Measurements from ENCODE around the gene CROCC2.

Gene CROCC2

GRCh38 chr2:240954436-240955305 lies 48.5 kb downstream of the CROCC2 start:
- Histone ChIP-seq H3K36me3 (ENCODE audit: control insufficient read depth, insufficient read depth, low read length) (no peaks in the 10 kb centered on the region), H3K27me3 (replicated peaks; ENCODE audit: control insufficient read depth, insufficient read depth, low read length, poor library complexity, severe bottlenecking) (peaks cover 6% of the 10 kb centered on the region), H3K4me1 (ENCODE audit: control insufficient read depth, insufficient read depth, low read length, poor library complexity, severe bottlenecking) (no peaks in the 10 kb centered on the region), H3K4me3 (ENCODE audit: insufficient read depth, low read depth, low read length, poor library complexity, severe bottlenecking) (no peak overlapping the region), H3K9me3 (ENCODE audit: control insufficient read depth, low read length) (no peaks in the 10 kb centered on the region), H3K27ac (ENCODE audit: insufficient read depth, low read length, poor library complexity, severe bottlenecking) (no peak overlapping the region)
- DNase-seq = no peak

GRCh38 chr2:240955306-240956170 lies 49.4 kb downstream of the CROCC2 start:
- H3K9me3 ChIP-seq (ENCODE audit: control insufficient read depth, low read length) = no peaks in the 10 kb centered on the region
- no peak for DNase-seq
- peaks cover 6% of the 10 kb centered on the region for H3K27me3 ChIP-seq (replicated peaks; ENCODE audit: control insufficient read depth, insufficient read depth, low read length, poor library complexity, severe bottlenecking)
- H3K36me3 ChIP-seq (ENCODE audit: control insufficient read depth, insufficient read depth, low read length) = no peaks in the 10 kb centered on the region
- H3K4me1 ChIP-seq (ENCODE audit: control insufficient read depth, insufficient read depth, low read length, poor library complexity, severe bottlenecking) = no peaks in the 10 kb centered on the region
- H3K4me3 ChIP-seq (ENCODE audit: insufficient read depth, low read depth, low read length, poor library complexity, severe bottlenecking) = no peak overlapping the region
- H3K27ac ChIP-seq (ENCODE audit: insufficient read depth, low read length, poor library complexity, severe bottlenecking) = no peak overlapping the region

GRCh38 chr2:240956171-240956934 lies 50.2 kb downstream of the CROCC2 start:
- no peak for DNase-seq
- H3K9me3 ChIP-seq (ENCODE audit: control insufficient read depth, low read length) = no peaks in the 10 kb centered on the region
- H3K4me1 ChIP-seq (ENCODE audit: control insufficient read depth, insufficient read depth, low read length, poor library complexity, severe bottlenecking) = no peaks in the 10 kb centered on the region
- no peak overlapping the region for H3K4me3 ChIP-seq (ENCODE audit: insufficient read depth, low read depth, low read length, poor library complexity, severe bottlenecking)
- no peak overlapping the region for H3K27ac ChIP-seq (ENCODE audit: insufficient read depth, low read length, poor library complexity, severe bottlenecking)
- H3K27me3 ChIP-seq (replicated peaks; ENCODE audit: control insufficient read depth, insufficient read depth, low read length, poor library complexity, severe bottlenecking) = peaks cover 6% of the 10 kb centered on the region
- no peaks in the 10 kb centered on the region for H3K36me3 ChIP-seq (ENCODE audit: control insufficient read depth, insufficient read depth, low read length)

- no peak for DNase-seq
- Histone ChIP-seq H3K27ac (ENCODE audit: insufficient read depth, low read length, poor library complexity, severe bottlenecking) (no peak overlapping the region), H3K4me3 (ENCODE audit: insufficient read depth, low read depth, low read length, poor library complexity, severe bottlenecking) (no peak overlapping the region), H3K36me3 (ENCODE audit: control insufficient read depth, insufficient read depth, low read length) (no peaks in the 10 kb centered on the region), H3K4me1 (ENCODE audit: control insufficient read depth, insufficient read depth, low read length, poor library complexity, severe bottlenecking) (no peaks in the 10 kb centered on the region), H3K27me3 (replicated peaks; ENCODE audit: control insufficient read depth, insufficient read depth, low read length, poor library complexity, severe bottlenecking) (peaks cover 6% of the 10 kb centered on the region), H3K9me3 (ENCODE audit: control insufficient read depth, low read length) (no peaks in the 10 kb centered on the region)
Measured at GRCh38 chr2:240956935-240957655, 51.0 kb downstream of the CROCC2 start.

GRCh38 chr2:240957656-240958365 lies 51.7 kb downstream of the CROCC2 start:
- Histone ChIP-seq H3K27me3 (replicated peaks; ENCODE audit: control insufficient read depth, insufficient read depth, low read length, poor library complexity, severe bottlenecking) (peaks cover 6% of the 10 kb centered on the region), H3K4me1 (ENCODE audit: control insufficient read depth, insufficient read depth, low read length, poor library complexity, severe bottlenecking) (no peaks in the 10 kb centered on the region), H3K4me3 (ENCODE audit: insufficient read depth, low read depth, low read length, poor library complexity, severe bottlenecking) (no peak overlapping the region), H3K36me3 (ENCODE audit: control insufficient read depth, insufficient read depth, low read length) (no peaks in the 10 kb centered on the region), H3K9me3 (ENCODE audit: control insufficient read depth, low read length) (no peaks in the 10 kb centered on the region), H3K27ac (ENCODE audit: insufficient read depth, low read length, poor library complexity, severe bottlenecking) (no peak overlapping the region)
- no peak for DNase-seq

- Histone ChIP-seq H3K27me3 (replicated peaks; ENCODE audit: control insufficient read depth, insufficient read depth, low read length, poor library complexity, severe bottlenecking) (peaks cover 6% of the 10 kb centered on the region), H3K27ac (ENCODE audit: insufficient read depth, low read length, poor library complexity, severe bottlenecking) (no peak overlapping the region), H3K4me3 (ENCODE audit: insufficient read depth, low read depth, low read length, poor library complexity, severe bottlenecking) (no peak overlapping the region), H3K4me1 (ENCODE audit: control insufficient read depth, insufficient read depth, low read length, poor library complexity, severe bottlenecking) (no peaks in the 10 kb centered on the region), H3K9me3 (ENCODE audit: control insufficient read depth, low read length) (no peaks in the 10 kb centered on the region), H3K36me3 (ENCODE audit: control insufficient read depth, insufficient read depth, low read length) (no peaks in the 10 kb centered on the region)
- no peak for DNase-seq
Measured at GRCh38 chr2:240958366-240959213, 52.5 kb downstream of the CROCC2 start.

GRCh38 chr2:240959214-240959940 lies 53.2 kb downstream of the CROCC2 start:
- Histone ChIP-seq H3K36me3 (ENCODE audit: control insufficient read depth, insufficient read depth, low read length) (no peaks in the 10 kb centered on the region), H3K27ac (ENCODE audit: insufficient read depth, low read length, poor library complexity, severe bottlenecking) (no peak overlapping the region), H3K4me3 (ENCODE audit: insufficient read depth, low read depth, low read length, poor library complexity, severe bottlenecking) (no peak overlapping the region), H3K4me1 (ENCODE audit: control insufficient read depth, insufficient read depth, low read length, poor library complexity, severe bottlenecking) (no peaks in the 10 kb centered on the region), H3K27me3 (replicated peaks; ENCODE audit: control insufficient read depth, insufficient read depth, low read length, poor library complexity, severe bottlenecking) (peaks cover 6% of the 10 kb centered on the region), H3K9me3 (ENCODE audit: control insufficient read depth, low read length) (no peaks in the 10 kb centered on the region)
- no peak for DNase-seq

GRCh38 chr2:240959941-240960308 lies 53.8 kb downstream of the CROCC2 start:
- H3K27me3 ChIP-seq (replicated peaks; ENCODE audit: control insufficient read depth, insufficient read depth, low read length, poor library complexity, severe bottlenecking) = peaks cover 6% of the 10 kb centered on the region
- H3K27ac ChIP-seq (ENCODE audit: insufficient read depth, low read length, poor library complexity, severe bottlenecking) = no peak overlapping the region
- H3K4me3 ChIP-seq (ENCODE audit: insufficient read depth, low read depth, low read length, poor library complexity, severe bottlenecking) = no peak overlapping the region
- no peaks in the 10 kb centered on the region for H3K36me3 ChIP-seq (ENCODE audit: control insufficient read depth, insufficient read depth, low read length)
- no peak for DNase-seq
- H3K9me3 ChIP-seq (ENCODE audit: control insufficient read depth, low read length) = no peaks in the 10 kb centered on the region
- no peaks in the 10 kb centered on the region for H3K4me1 ChIP-seq (ENCODE audit: control insufficient read depth, insufficient read depth, low read length, poor library complexity, severe bottlenecking)

Data from effector memory CD4-positive, alpha-beta T cell (primary cell).